Activated CD8-positive, alpha-beta memory T cell treated with anti-CD3 and anti-CD28 coated beads for 1 hour (primary cell): ENCODE measurements around the gene PCP4L1.
"Not testable (repeated sequence)": the region's sequence is repeated elsewhere in the genome, so short reads cannot be mapped to it uniquely, and the experiment has no call there.

Experiments used
- DNase-seq, 2 donors: peaks; one replicate each; pipeline ENCODE4 v3.0.0-alpha.2; 2020; ENCODE audit warnings: low read depth in 1 of 2; ENCODE audit errors: extremely low read depth in 1 of 2

Gene PCP4L1

GRCh38 chr1:161258439-161259344 lies at the start of gene PCP4L1:
PCP4L1 (plus strand) TSS chr1:161258745; CDS start chr1:161258975, 230 bp downstream.
- no peak for DNase-seq

- DNase-seq: peak; percentile 35 to 54
Observed at GRCh38 chr1:161209790-161210409, 48.6 kb upstream of the PCP4L1 start.

GRCh38 chr1:161214369-161214768 lies 44.2 kb upstream of the PCP4L1 start:
- DNase-seq: no peak

GRCh38 chr1:161215076-161215475 lies 43.5 kb upstream of the PCP4L1 start, which contains the start of gene FCER1G:
FCER1G (plus strand) TSS chr1:161215295; CDS start chr1:161215322, 27 bp downstream.
- no peak for DNase-seq

- no peak for DNase-seq
Observed at GRCh38 chr1:161216945-161217712, 41.4 kb upstream of the PCP4L1 start.

- no peak for DNase-seq
Observed at GRCh38 chr1:161217831-161218230, 40.7 kb upstream of the PCP4L1 start.

- DNase-seq: no peak
Observed at GRCh38 chr1:161218301-161219077, 40.1 kb upstream of the PCP4L1 start.

GRCh38 chr1:161219078-161219892 lies 39.3 kb upstream of the PCP4L1 start:
- no peak for DNase-seq

- no peak for DNase-seq
Observed at GRCh38 chr1:161220002-161220401, 38.5 kb upstream of the PCP4L1 start.

- no peak for DNase-seq
Observed at GRCh38 chr1:161222175-161223019, 36.1 kb upstream of the PCP4L1 start.

- no peak for DNase-seq
Observed at GRCh38 chr1:161223805-161224694, 34.5 kb upstream of the PCP4L1 start.

- DNase-seq: not testable (repeated sequence)
Observed at GRCh38 chr1:161224695-161225087, 33.9 kb upstream of the PCP4L1 start.

- DNase-seq: no peak
Observed at GRCh38 chr1:161225178-161225533, 33.4 kb upstream of the PCP4L1 start.

GRCh38 chr1:161225534-161226319 lies 32.8 kb upstream of the PCP4L1 start, which contains the start of gene TOMM40L:
TOMM40L (plus strand) TSS chr1:161226060; CDS start chr1:161226490, 430 bp downstream.
- DNase-seq: peak; percentile 69 to 72

GRCh38 chr1:161226320-161226711 lies 32.2 kb upstream of the PCP4L1 start:
- no peak for DNase-seq

- DNase-seq: no peak
Observed at GRCh38 chr1:161226759-161227158, 31.8 kb upstream of the PCP4L1 start.
